Raji (cell line): Measurements from ENCODE around the gene SAMD14.

ENCODE experiments used
- POLR2A ChIP-seq: IDR thresholded peaks from 2 replicates; pipeline ENCODE4 v1.6.1; 2011; ENCODE audit warnings: low read depth, low read length, control low read depth; ENCODE audit not compliant: insufficient read depth

Gene SAMD14

DNA sequence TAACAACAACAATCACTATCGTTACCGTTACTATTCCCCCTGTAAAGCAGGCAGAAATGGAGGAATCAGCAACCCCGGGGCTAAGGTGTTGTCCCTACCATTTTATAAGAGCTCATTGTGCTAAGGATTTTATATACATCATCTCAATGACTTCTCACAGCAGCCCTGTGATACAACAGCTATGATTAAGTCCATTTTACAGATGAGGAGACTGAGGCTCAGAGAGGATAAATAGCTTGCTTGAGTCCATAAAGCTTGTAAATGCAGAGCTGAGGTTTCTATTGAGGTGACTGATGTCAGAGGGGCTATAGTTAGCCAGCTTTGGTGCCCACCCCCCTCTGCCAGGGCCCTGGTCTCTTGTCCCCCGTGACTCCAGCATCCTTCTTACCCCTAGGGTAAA is 51.5 kb downstream of the SAMD14 start:
- no peak for TF ChIP-seq POLR2A

DNA sequence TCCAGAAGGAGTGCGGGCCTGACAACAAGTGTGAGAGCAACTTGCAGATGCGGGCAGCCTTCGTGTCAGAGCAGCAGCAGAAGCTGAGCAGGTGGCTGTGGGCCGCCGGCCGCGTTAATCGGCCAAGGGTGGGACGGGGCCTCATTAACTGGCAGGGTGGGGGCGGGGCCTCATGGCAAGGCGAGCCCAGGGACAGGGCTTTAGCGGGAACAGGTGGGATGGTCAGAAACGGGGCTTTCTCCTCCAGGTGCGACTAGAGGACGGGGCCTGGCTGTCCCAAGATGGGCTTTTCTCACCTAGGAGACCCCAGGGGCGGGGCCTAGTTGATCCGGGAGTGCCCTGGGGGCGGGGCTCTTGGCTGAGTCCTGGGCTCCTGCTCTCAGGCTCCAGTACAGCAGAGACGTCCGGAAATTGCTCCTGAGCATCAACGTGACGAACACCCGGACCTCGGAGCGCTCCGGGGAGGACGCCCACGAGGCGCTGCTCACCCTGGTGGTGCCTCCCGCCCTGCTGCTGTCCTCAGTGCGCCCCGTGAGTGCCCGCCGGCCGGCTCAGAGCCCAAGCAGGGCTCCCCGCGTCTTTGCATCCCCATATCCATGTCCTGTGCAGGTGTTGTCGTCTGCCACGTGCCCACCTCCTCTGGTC is 53.2 kb downstream of the SAMD14 start:
- TF ChIP-seq POLR2A, result no peak

DNA sequence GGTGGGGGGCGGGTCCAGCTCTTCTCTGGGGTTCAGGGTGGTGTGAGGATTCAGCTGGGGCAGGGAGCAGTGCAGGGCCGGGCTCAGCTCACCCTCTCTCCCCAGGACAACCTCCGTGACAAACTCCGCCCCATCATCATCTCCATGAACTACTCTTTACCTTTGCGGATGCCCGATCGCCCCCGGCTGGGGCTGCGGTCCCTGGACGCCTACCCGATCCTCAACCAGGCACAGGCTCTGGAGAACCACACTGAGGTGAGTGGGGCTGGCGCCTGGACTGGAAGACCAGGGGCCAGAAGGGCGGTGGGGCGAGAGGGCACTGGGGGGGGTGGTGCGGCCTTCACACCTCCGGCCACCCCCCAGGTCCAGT is 53.8 kb downstream of the SAMD14 start:
- TF ChIP-seq POLR2A, result no peak

DNA sequence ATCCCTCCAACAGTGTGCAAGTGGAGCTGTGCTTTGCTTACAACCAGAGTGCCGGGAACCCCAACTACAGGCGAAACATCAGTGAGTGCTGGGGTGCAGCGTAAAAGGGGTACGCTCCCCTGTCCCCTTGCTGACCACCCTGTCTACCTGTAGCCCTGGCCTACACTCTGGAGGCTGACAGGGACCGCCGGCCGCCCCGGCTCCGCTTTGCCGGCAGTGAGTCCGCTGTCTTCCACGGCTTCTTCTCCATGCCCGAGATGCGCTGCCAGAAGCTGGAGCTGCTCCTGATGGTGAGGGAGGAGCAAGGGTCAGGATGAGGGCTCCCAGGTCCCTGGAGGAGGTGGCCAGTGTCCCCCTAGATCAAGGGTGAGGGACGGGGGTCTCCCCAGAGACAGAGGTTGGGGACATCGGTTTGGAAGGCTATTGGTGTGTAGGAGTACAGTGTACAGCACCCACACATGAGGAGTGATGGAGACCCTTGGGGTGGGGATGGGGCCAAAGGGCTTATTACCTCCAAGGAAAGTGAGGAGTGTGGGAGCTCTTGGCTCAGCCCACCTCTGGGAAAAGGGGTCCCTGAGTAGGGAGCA is 54.4 kb downstream of the SAMD14 start:
- no peak for TF ChIP-seq POLR2A

DNA sequence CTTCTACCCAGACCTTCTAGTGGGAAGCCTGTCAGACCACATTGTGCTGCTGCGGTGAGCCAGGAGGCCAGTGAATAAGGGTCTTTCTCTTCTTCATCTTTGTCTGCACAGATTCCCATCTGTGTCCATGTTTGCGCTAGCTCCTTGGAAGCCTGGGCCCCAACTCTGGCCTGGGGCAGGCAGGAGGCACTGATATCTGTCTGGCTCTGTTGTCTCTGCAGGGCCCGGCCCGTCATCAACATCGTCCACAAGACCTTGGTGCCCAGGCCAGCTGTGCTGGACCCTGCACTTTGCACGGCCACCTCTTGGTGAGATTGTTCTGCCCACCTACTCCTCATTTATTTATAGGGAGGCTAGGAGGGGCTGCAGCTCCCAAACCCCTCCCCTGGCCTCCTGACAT is 55.7 kb downstream of the SAMD14 start:
- no peak for TF ChIP-seq POLR2A

DNA sequence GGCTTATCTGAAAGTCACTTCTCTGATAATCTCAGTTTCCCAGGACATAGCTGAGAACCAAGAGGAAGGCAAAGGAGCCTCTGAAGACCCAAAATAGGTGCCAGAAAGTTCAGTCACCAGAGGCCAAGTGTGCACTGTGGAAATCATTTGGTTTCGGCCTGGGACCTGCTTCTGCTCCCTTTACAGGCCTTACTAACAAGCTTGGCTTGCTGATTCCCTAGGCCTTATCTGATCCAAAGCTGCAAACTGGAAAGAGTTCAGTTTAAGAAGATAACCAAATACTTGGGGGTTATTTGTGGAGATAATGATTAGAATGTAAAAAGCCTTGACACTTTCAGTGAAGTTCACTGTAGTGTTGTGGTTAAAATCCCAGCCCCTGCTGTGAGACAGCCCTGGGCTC is 57.0 kb downstream of the SAMD14 start:
- no peak for TF ChIP-seq POLR2A

DNA sequence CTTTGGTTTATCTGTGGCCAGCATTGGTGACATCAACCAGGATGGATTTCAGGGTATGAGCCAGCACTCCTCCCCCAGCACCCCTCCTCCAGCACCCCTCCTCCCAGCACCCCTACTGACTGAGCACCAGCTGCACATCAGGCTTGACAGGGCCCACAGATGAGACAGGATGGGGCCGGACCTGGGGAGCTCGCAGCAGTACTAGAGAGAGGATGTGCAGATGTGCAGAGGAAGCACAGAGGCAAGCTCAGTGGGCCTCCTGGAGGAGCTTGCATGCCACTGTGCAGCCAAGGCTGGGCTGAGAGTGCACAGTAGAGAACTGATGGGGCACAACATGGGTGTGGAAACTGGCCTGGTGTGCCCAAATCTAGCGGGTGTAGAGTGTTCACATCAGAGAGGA is 57.8 kb downstream of the SAMD14 start:
- no peak for TF ChIP-seq POLR2A

DNA sequence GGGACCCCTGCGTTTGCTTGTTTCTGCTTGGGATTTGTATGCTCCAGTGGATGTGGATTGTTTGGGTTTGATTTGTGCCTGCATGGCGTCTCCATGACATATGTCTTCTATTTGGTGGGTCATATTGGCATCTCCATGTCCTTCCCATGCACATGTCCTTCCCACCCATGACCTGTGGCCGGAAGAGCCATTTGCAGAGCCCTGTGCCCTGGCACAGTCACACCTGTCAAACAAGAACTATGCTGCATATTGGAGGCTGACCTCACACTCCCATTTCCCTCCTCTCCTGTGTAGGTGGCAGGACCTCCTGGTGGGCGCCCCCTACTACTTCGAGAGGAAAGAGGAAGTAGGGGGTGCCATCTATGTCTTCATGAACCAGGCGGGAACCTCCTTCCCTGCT is 58.3 kb downstream of the SAMD14 start:
- no peak for TF ChIP-seq POLR2A

DNA sequence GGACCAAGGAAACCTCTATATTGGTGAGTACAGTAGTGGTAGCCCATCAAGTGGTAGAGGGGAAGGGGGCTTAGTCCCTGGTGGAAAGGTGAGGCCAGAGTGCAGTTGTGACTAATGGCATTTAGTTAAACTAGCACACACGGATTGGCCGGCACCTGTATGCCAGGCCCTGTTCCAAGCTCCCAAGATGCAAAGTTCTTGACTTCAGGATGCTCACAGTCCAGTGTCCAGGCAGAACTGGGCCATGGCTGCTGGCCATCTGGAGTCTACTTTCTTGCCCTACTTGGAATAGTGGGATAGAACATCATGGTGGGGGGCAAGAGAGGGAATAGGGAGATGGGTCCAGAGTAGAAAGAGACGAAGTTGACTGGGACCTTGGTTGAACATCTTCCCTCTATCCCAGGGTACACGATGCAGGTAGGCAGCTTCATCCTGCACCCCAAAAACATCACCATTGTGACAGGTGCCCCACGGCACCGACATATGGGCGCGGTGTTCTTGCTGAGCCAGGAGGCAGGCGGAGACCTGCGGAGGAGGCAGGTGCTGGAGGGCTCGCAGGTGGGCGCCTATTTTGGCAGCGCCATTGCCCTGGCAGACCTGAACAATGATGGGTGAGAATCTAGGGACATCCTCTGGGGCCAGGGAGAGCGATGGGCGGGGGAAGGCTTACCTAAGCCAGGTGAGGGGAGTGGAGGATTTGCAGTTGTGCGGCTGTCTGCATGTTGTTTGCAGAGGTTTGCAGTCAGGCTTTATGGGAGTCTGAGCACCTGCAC is 58.9 kb downstream of the SAMD14 start:
- TF ChIP-seq POLR2A, result no peak

DNA sequence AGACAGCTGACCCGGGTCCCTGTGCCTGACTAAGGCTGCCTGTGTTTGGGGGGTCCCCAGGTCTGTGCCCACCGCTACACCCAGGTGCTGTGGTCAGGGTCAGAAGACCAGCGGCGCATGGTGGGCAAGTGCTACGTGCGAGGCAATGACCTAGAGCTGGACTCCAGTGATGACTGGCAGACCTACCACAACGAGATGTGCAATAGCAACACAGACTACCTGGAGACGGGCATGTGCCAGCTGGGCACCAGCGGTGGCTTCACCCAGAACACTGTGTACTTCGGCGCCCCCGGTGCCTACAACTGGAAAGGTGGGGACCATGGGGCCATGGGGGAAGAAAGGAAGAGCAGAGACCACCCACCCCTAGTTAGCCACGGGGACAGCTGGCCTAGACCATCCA is 62.0 kb downstream of the SAMD14 start:
- no peak for TF ChIP-seq POLR2A

DNA sequence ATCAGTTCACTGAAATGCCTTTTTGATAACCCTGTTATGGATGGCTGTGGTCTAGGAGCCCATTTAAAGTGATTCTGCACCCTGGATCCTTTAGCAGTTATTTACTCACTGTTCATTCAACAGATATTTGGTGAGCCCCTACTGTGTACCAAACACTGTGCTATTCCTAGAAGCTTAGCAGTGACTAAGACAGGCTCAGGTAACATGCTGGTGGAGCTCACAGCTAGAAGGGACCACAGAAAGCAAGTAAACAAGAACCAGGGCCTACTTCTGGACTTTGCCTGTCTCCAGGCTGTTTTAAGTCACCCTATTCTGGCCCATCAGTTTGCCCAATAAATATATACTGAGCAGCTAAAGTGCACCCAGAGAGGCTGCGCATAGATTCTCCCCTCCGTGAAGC is 63.0 kb downstream of the SAMD14 start:
- TF ChIP-seq POLR2A, result no peak

DNA sequence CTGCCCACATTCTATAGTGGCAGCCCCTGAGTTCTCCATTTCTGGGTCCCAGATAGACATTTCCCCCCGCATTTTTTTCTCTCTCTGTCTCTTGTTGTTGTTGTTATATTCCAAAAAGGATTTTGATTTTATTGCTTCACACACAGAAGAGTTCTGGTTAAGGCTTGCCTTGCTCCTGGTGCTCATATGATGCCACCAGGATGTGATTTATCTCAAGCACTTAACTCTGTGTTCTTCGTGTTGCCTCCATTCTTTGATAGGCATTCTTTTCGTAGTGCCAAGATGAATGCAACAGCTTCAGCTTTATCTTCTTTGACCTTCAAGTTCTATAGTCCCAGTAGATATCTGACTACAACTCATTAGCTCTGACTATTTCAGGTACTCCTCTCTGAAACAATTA is 64.9 kb downstream of the SAMD14 start:
- no peak for TF ChIP-seq POLR2A

DNA sequence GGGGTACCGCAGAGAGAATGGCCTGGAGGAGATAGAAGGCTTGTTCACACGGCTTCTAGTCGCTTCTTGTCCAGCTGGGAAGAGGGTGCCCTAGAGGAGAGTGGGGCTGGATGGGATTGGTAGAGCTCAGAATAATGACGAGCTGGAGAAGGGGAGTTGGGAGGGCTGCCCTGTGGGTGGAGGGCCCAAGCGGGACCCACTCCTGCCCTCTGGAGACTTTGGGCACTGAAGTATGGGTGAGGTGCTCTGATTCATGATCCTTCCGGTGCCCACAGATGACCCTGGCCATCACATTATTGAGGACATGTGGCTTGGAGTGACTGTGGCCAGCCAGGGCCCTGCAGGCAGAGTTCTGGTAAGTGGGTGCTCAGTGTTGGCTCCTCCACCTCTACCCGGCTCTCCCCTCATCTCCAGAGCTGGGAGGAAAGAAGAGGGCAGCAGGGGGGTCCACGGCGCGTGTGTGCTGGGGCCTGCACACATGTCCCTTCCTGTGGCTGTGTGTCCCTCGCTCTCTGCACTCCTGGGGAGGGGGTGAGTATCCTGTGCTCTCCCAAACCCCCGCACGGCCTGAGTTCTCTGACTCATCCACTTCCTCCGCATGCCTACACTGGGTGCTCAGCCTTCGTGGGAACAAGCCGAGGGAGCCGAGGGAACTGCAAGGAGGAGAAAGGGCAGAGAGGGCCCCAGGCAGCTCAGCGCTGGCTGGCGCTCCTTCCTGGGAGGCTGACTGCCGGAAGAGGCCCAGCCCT is 65.5 kb downstream of the SAMD14 start:
- TF ChIP-seq POLR2A, result no peak

DNA sequence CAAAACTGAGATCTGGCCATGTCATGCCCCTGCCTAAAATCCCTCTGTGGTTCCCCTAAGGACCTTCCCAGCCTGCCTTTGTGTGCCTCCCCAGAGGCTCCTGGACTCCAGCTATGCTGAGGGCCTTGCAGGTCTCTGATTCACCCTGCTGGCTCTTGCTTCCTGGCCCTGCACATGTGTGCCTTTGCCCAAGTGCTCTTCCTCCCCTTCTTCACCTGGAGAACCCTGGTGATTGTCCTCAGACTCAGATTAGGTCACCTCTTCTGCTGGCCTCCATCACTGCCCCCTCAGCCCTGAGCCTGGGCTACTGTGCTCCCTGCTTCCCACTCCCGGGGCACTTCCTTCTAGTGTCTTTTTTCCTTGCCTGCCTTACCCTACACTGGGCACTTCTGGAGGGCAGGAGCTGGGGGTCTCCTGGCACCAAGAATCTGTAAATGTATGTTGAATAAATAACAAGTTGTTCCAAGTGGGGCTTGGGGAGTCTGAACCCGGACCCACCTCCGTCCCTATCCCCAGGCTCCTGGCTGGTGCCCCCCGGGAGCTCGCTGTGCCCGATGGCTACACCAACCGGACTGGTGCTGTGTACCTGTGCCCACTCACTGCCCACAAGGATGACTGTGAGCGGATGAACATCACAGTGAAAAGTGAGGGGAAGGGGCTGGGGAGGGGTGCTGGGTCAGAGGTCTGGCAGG is 66.3 kb downstream of the SAMD14 start:
- TF ChIP-seq POLR2A, result no peak
